Endodermal cell (in vitro differentiated cells): Measurements from ENCODE around the gene SSBP2. TPM values are rescaled to one million over a fixed set of nuclear protein-coding genes. Genes with fewer than 3 reads are reported as not detected.

Experiments used
- DNase-seq: peaks from one replicate; pipeline ENCODE4 v3.0.0-alpha.2; 2017
- H3K27ac ChIP-seq: 2 replicates; pipeline ENCODE4 v1.5.1; 2013; ENCODE audit warnings: mild to moderate bottlenecking, low read depth, low read length, moderate library complexity
- H3K27me3 ChIP-seq: 2 replicates; pipeline ENCODE4 v1.6.1; 2013; ENCODE audit warnings: mild to moderate bottlenecking, low read length, moderate library complexity; ENCODE audit not compliant: insufficient read depth, control insufficient read depth, poor library complexity, severe bottlenecking
- H3K36me3 ChIP-seq: 2 replicates; pipeline ENCODE4 v1.7.0; 2013; ENCODE audit warnings: mild to moderate bottlenecking, low read length, moderate library complexity; ENCODE audit not compliant: control insufficient read depth, insufficient read depth
- H3K4me1 ChIP-seq: one replicate; pipeline ENCODE4 v1.7.0; 2013; ENCODE audit warnings: low read length; ENCODE audit not compliant: control insufficient read depth, insufficient read depth
- H3K4me3 ChIP-seq: 2 replicates; pipeline ENCODE4 v1.5.1; 2013; ENCODE audit warnings: mild to moderate bottlenecking, low read length, moderate library complexity
- H3K9ac ChIP-seq: 2 replicates; pipeline ENCODE4 v1.6.1; 2013; ENCODE audit warnings: mild to moderate bottlenecking, low read length, moderate library complexity; ENCODE audit not compliant: poor library complexity, severe bottlenecking; ENCODE audit errors: extremely low read depth
- H3K9me3 ChIP-seq: 2 replicates; pipeline ENCODE4 v1.6.1; 2013; ENCODE audit warnings: mild to moderate bottlenecking, low read length, moderate library complexity; ENCODE audit not compliant: control insufficient read depth
- H3K27ac Mint-ChIP-seq: 2 replicates; pipeline ENCODE4 v1.8.0; 2020; ENCODE audit warnings: mixed read lengths
- H3K27me3 Mint-ChIP-seq: 2 replicates; pipeline ENCODE4 v1.8.0; 2021; ENCODE audit warnings: mild to moderate bottlenecking, mixed read lengths; ENCODE audit not compliant: insufficient read depth
- H3K36me3 Mint-ChIP-seq: 2 replicates; pipeline ENCODE4 v1.8.0; 2020; ENCODE audit warnings: low read depth, mixed read lengths
- H3K4me1 Mint-ChIP-seq: 2 replicates; pipeline ENCODE4 v1.8.0; 2020; ENCODE audit warnings: mixed read lengths
- H3K4me3 Mint-ChIP-seq: 2 replicates; pipeline ENCODE4 v1.8.0; 2020; ENCODE audit warnings: mild to moderate bottlenecking, moderate library complexity, mixed read lengths
- H3K9me3 Mint-ChIP-seq: 2 replicates; pipeline ENCODE4 v1.8.0; 2020; ENCODE audit warnings: mild to moderate bottlenecking, mixed read lengths
- WGBS, 2 experiments: methylation state at CpG; one replicate each; pipeline versions ENCODE4 v1.1.5 to v1.1.7; 2013; ENCODE audit warnings: missing lambda C conversion rate in 2 of 2, mixed read lengths in 1 of 2; ENCODE audit not compliant: insufficient coverage in 1 of 2, insufficient read length in 1 of 2; 5-methylcytosine and 5-hydroxymethylcytosine counted together
- total RNA-seq, 2 donors: library from RNA; stranded (reverse); fragmentation: NEBNext Ultra II Directional in 1 of 2; extraction: Animal tissue kit (Norgen Biotek cat#: 25700) in 1 of 2; gene quantifications; 2 replicates in 1 of 2; 3 replicates in 1 of 2; pipeline ENCODE4 v1.2.1, GENCODE V29; 2021
- TF ChIP-seq, protein P1 (sequence below): fragments of 200-600 bp; sonication (generic); conservative IDR thresholded peaks from 2 replicates; pipeline ENCODE4 v1.5.0; 2021; ENCODE audit warnings: antibody characterized with exemption, mild to moderate bottlenecking

Gene SSBP2
- total RNA-seq, 2 donors from 2014 or later = 27.5 to 30.2 TPM

DNA sequence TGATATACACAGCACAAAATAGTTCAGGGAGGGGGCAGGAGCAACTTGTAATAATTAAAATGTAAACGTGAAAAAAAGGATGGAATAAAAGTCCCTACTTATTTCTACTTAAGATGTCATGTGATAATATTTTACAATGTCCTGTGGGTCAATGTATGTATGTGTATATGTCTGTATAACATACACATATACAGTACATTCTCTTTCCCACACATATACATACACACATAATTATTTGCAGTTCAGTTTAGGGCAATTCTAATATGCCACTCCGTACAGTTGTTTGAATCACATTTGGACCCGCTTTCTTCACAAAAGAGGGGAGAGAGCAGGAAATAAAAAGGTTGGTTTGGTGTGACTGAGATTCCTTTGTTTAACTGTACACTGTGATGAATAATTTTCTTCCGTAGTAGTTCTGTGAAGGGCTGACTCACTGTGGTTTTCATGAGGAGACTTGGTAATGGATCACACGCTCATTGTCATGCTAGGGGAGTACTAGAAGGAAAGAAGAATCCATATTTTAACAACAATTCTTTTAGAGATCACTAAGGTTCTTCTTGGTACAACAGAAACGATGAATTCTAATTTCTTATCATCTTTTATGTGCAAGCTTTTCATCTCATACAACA is 330.7 kb downstream of the SSBP2 start:
- H3K27me3 ChIP-seq = no peaks in the 10 kb centered on the region
- H3K4me1 Mint-ChIP-seq = no peaks in the 10 kb centered on the region
- no peaks in the 10 kb centered on the region for H3K9me3 ChIP-seq
- no peaks in the 10 kb centered on the region for H3K27me3 Mint-ChIP-seq
- H3K4me3 Mint-ChIP-seq = no peak overlapping the region
- no peaks in the 10 kb centered on the region for H3K9me3 Mint-ChIP-seq
- WGBS, 2 experiments = 89 to 98% methylated on average over 1 to 5 of the region's 6 CpGs
- TF ChIP-seq, protein P1, sequence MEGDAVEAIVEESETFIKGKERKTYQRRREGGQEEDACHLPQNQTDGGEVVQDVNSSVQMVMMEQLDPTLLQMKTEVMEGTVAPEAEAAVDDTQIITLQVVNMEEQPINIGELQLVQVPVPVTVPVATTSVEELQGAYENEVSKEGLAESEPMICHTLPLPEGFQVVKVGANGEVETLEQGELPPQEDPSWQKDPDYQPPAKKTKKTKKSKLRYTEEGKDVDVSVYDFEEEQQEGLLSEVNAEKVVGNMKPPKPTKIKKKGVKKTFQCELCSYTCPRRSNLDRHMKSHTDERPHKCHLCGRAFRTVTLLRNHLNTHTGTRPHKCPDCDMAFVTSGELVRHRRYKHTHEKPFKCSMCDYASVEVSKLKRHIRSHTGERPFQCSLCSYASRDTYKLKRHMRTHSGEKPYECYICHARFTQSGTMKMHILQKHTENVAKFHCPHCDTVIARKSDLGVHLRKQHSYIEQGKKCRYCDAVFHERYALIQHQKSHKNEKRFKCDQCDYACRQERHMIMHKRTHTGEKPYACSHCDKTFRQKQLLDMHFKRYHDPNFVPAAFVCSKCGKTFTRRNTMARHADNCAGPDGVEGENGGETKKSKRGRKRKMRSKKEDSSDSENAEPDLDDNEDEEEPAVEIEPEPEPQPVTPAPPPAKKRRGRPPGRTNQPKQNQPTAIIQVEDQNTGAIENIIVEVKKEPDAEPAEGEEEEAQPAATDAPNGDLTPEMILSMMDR = no peak
- H3K4me1 ChIP-seq = no peaks in the 10 kb centered on the region
- no peaks in the 10 kb centered on the region for H3K36me3 Mint-ChIP-seq
- H3K9ac ChIP-seq = no peak overlapping the region
- H3K36me3 ChIP-seq = no peaks in the 10 kb centered on the region
- peak overlapping the region; percentile 55 for H3K27ac ChIP-seq
- DNase-seq = no peak
- no peak overlapping the region for H3K4me3 ChIP-seq
- no peak overlapping the region for H3K27ac Mint-ChIP-seq

DNA sequence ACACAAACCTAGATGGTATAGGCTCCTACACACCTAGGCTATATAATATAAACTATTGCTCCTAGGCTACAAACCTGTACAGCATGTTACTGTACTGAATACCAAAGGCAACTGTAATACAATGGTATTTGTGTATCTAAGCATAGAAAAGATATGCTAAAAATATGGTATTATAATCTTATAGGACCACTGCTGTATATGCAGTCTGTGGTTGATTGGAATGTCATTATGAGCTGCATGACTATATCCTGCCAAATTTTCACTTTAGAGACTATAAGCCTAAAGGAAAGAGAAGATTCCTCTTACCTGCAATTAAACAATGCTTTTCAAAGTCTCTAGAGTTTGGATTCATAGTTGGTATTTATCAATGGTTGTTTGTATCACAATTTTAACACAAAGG is 332.3 kb downstream of the SSBP2 start:
- Histone ChIP-seq H3K9ac (no peak overlapping the region), H3K9me3 (no peaks in the 10 kb centered on the region), H3K27me3 (no peaks in the 10 kb centered on the region), H3K4me1 (no peaks in the 10 kb centered on the region), H3K4me3 (no peak overlapping the region), H3K36me3 (no peaks in the 10 kb centered on the region), H3K27ac (no peak overlapping the region)
- Mint-ChIP-seq H3K27ac (no peak overlapping the region), H3K9me3 (no peaks in the 10 kb centered on the region), H3K4me3 (no peak overlapping the region), H3K4me1 (no peaks in the 10 kb centered on the region), H3K36me3 (no peaks in the 10 kb centered on the region), H3K27me3 (no peaks in the 10 kb centered on the region)
- no peak for DNase-seq
- TF ChIP-seq, protein P1 = no peak

DNA sequence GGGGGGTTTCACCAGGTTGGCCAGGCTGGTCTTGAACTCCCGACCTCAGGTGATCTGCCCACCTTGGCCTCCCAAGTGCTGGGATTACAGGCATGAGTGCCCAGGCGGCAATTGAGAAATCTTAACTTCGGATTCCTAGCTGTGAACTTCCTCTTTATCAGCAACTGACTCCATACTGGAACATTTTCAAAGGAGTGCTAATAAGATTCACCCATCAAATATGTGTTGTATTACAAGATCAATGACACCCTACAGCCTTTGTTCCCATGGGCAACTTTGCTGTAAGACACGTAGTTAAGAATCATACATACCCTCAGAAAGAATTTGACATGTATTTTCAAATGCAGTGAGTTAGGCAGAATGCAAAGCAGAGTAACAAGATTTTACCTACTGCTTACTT is 333.8 kb downstream of the SSBP2 start:
- Histone ChIP-seq H3K36me3 (no peaks in the 10 kb centered on the region), H3K27me3 (no peaks in the 10 kb centered on the region), H3K4me3 (no peak overlapping the region), H3K27ac (no peak overlapping the region), H3K4me1 (no peaks in the 10 kb centered on the region), H3K9ac (no peak overlapping the region), H3K9me3 (no peaks in the 10 kb centered on the region)
- no peak for DNase-seq
- H3K4me3 Mint-ChIP-seq = no peak overlapping the region
- no peaks in the 10 kb centered on the region for H3K9me3 Mint-ChIP-seq
- H3K36me3 Mint-ChIP-seq = no peaks in the 10 kb centered on the region
- no peaks in the 10 kb centered on the region for H3K27me3 Mint-ChIP-seq
- H3K4me1 Mint-ChIP-seq = peaks cover 5% of the 10 kb centered on the region
- TF ChIP-seq, protein P1 = no peak
- no peak overlapping the region for H3K27ac Mint-ChIP-seq
- 82 to 90% methylated on average over 3 to 4 of the region's 4 CpGs for WGBS, 2 experiments
